ENCODE measurements around the gene GPR61. TPM values are rescaled to one million over a fixed set of nuclear protein-coding genes. Genes with fewer than 3 reads are reported as not detected.

GPR61 gene
- total RNA-seq, 1 donor from 2014 or later = not detected

- Histone ChIP-seq H3K27me3 (no peaks in the 10 kb centered on the region), H3K9me3 (no peaks in the 10 kb centered on the region), H3K4me3 (no peak overlapping the region), H3K4me1 (peaks cover 7% of the 10 kb centered on the region), H3K36me3 (no peaks in the 10 kb centered on the region), H3K27ac (no peak overlapping the region)
- no peak for DNase-seq (ENCODE audit: extremely low spot score in 2 of 2)
- intact Hi-C loops (cut with DNase I) = no loop called here
- no peak for TF ChIP-seq POLR2AphosphoS5 (IDR thresholded peaks at IDR 0.05; ENCODE audit: insufficient read depth in 1 of 2, low read depth in 1 of 2)
Observed at GRCh38 chr1:109528712-109529111, 11.0 kb upstream of the GPR61 start.

GRCh38 chr1:109529881-109530456 lies 9.7 kb upstream of the GPR61 start:
- intact Hi-C loops (cut with DNase I) = loop anchor here (5.0 to 10.0 kb wide), 2 partner anchors 33 to 105 kb away; partner anchors contain the start of gene PSMA5
- no peak overlapping the region for H3K4me3 ChIP-seq
- H3K27ac ChIP-seq = no peak overlapping the region
- no peaks in the 10 kb centered on the region for H3K9me3 ChIP-seq
- H3K27me3 ChIP-seq = no peaks in the 10 kb centered on the region
- no peaks in the 10 kb centered on the region for H3K36me3 ChIP-seq
- DNase-seq (ENCODE audit: extremely low spot score in 2 of 2) = peak in 1 of 2 donors; percentile 58
- peaks cover 7% of the 10 kb centered on the region for H3K4me1 ChIP-seq
- TF ChIP-seq POLR2AphosphoS5 (IDR thresholded peaks at IDR 0.05; ENCODE audit: insufficient read depth in 1 of 2, low read depth in 1 of 2) (no peak), CTCF (IDR thresholded peaks at IDR 0.05) (no peak), POLR2A (IDR thresholded peaks at IDR 0.05) (no peak)

GRCh38 chr1:109530457-109531087 lies 9.1 kb upstream of the GPR61 start:
- DNase-seq (ENCODE audit: extremely low spot score in 2 of 2) = no peak
- TF ChIP-seq POLR2A (IDR thresholded peaks at IDR 0.05) = no peak
- TF ChIP-seq POLR2AphosphoS5 (IDR thresholded peaks at IDR 0.05; ENCODE audit: insufficient read depth in 1 of 2, low read depth in 1 of 2) = no peak
- no peak for TF ChIP-seq CTCF (IDR thresholded peaks at IDR 0.05)
- intact Hi-C loops (cut with DNase I) = loop anchor here (5.0 to 10.0 kb wide), 2 partner anchors 33 to 106 kb away; partner anchors contain the start of gene PSMA5

GRCh38 chr1:109531380-109531779 lies 8.3 kb upstream of the GPR61 start:
- Histone ChIP-seq H3K9me3 (no peaks in the 10 kb centered on the region), H3K27me3 (no peaks in the 10 kb centered on the region), H3K27ac (no peak overlapping the region), H3K4me1 (peaks cover 7% of the 10 kb centered on the region), H3K36me3 (no peaks in the 10 kb centered on the region), H3K4me3 (no peak overlapping the region)
- intact Hi-C loops (cut with DNase I) = loop anchor here (5.0 to 10.0 kb wide), 2 partner anchors 34 to 107 kb away; partner anchors contain the start of gene PSMA5
- DNase-seq (ENCODE audit: extremely low spot score in 2 of 2) = peak in 1 of 2 donors; percentile 82
- no peak for TF ChIP-seq CTCF (IDR thresholded peaks at IDR 0.05)
- no peak for TF ChIP-seq POLR2AphosphoS5 (IDR thresholded peaks at IDR 0.05; ENCODE audit: insufficient read depth in 1 of 2, low read depth in 1 of 2)
- no peak for TF ChIP-seq POLR2A (IDR thresholded peaks at IDR 0.05)

More at GRCh38 chr1:109530457-109531087, 9.1 kb upstream of the GPR61 start:
- Histone ChIP-seq H3K27me3 (no peaks in the 10 kb centered on the region), H3K9me3 (no peaks in the 10 kb centered on the region), H3K27ac (no peak overlapping the region), H3K4me3 (no peak overlapping the region), H3K36me3 (no peaks in the 10 kb centered on the region), H3K4me1 (peaks cover 7% of the 10 kb centered on the region)

- H3K27me3 ChIP-seq = no peaks in the 10 kb centered on the region
- peaks cover 7% of the 10 kb centered on the region for H3K4me1 ChIP-seq
- DNase-seq (ENCODE audit: extremely low spot score in 2 of 2) = peak in 1 of 2 donors; percentile 84
- intact Hi-C loops (cut with DNase I) = loop anchor here (5.0 to 10.0 kb wide), 2 partner anchors 35 to 107 kb away; partner anchors contain the start of gene PSMA5
- H3K4me3 ChIP-seq = no peak overlapping the region
- H3K9me3 ChIP-seq = no peaks in the 10 kb centered on the region
- no peak overlapping the region for H3K27ac ChIP-seq
- no peaks in the 10 kb centered on the region for H3K36me3 ChIP-seq
- no peak for TF ChIP-seq CTCF (IDR thresholded peaks at IDR 0.05)
- TF ChIP-seq POLR2AphosphoS5 (IDR thresholded peaks at IDR 0.05; ENCODE audit: insufficient read depth in 1 of 2, low read depth in 1 of 2) = no peak
Observed at GRCh38 chr1:109531826-109532364, 7.8 kb upstream of the GPR61 start.
